ENCODE data around the gene INPP5A. TPM values are rescaled to one million over a fixed set of nuclear protein-coding genes. Genes with fewer than 3 reads are reported as not detected.
"Not testable (repeated sequence)": the region's sequence is repeated elsewhere in the genome, so short reads cannot be mapped to it uniquely, and the experiment has no call there.

The INPP5A gene
- total RNA-seq, 2 experiments from 2014 or later: 4.8 to 4.9 TPM

DNA sequence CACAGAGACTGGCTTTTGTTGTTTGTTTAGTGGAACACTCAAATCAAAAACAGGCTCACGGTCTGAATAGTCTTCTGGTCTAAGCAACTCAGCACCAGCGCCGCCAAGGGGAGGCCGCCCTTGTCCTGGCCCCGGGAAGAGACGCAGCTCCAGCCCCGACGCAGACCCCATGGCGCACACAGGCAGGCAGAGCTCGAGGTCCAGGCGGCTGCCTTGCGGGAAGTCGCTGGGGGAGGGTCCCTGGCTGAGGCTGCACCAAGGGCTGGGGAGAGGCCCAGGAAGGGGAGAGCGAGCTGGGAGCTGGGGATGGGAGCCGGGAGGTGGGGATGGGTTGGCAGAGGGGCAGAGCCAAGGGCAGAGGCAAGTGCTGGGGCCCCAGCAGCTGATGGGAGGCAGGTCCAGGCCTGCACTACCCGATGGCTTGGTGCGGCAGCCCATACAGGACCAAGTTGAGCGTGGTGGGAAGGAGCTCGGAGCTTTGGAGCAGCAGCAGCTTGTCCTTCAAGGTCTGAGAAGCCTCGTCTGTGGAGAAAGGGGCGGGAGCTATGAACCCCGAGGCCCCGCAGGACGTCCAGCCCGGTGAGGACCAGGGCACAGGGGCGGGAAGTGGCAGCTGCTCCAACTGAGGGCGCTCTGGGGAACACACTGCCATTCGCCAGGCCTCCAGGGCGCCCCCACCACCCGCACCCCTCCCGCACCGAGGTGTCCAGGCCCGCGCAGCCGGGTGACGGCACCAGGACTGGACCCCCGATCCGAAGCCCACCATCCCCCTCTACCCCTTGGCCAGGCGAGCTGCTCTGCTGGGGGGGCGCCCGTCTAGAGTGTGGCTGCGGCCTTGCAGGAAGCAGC lies 271.0 kb downstream of the INPP5A start:
- POLR2A ChIA-PET: no interaction called here
- CTCF ChIA-PET: interaction anchor here (0.7 kb wide), 1 partner anchor 154 kb away, joined by 3 read pairs; no protein-coding TSS in a partner anchor

DNA sequence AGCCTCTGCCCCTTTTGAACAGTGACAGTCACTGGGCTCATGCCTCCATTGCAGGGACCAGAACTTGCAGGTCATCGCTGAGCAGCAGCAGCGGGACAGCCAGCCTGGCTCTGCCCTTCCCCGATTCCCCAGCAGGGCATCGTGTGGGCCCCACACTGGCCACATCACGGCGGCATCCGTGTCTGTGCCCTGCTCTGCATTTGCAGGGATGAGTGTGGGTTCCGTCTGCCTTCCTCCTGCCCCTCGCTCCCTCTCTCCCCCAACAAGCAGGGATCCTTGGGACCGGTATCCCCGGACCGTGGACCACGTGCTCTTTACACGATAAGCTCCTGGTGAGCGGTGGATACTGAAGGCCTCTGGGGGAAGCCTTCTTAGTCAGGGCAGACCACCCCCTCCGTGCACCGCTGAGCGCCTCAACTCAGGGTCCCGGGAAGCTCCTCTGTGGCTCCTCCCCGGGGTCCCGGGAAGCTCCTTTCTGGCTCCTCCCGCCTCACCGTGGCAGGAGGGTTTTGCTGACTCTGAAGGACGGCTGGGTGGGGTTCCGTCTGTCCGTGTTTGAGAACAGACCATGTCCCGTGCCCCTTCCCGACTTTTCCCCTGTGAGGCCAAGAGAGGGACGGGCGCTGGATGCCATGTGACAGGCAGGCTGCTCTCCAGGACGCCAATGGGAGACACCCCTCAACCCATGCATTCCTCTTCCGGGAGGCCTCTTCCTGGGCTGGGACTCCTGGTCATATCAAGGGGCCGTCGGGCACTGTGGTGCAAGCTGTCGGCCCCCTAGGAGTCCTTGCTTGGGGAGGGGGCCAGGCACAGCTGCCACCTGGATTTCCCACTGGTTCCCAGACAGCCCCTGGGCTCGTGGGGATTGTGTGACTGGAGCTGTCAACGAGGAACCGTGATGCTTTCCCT lies 271.9 kb downstream of the INPP5A start:
- POLR2A ChIA-PET: no interaction called here
- CTCF ChIA-PET: no interaction called here

DNA sequence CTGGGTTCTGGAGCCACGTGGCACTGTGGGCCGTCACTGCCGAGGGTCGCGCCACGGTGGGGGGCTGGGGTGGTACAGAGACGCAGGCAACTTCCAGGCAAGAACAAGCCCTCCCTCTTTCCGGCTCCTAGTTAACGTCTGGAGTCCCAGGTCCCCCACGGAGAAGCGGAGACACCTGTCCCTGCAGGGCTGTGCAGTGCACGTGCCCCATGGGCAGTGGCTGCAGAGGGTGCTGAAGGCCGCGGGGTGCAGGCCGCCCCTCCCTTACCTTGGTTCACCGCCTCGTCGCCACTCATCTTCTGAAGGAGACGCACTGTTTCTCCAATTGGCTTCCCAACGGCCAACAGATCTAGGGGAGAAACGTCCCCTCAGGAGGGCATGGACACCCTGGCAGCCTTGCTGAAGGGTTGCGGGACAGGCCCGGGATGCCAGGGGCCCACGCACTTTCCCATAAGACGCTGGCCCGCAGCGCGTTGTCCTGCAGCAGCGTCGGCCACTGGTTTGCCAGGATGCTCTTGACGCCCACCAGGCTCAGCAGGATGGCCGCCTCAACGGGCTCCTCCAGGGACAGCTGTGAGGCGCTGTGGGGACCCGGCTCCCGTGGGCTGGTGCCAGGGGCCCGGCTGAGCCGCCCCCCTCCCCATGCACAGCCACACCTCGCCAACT lies 272.7 kb downstream of the INPP5A start:
- POLR2A ChIA-PET: no interaction called here

DNA sequence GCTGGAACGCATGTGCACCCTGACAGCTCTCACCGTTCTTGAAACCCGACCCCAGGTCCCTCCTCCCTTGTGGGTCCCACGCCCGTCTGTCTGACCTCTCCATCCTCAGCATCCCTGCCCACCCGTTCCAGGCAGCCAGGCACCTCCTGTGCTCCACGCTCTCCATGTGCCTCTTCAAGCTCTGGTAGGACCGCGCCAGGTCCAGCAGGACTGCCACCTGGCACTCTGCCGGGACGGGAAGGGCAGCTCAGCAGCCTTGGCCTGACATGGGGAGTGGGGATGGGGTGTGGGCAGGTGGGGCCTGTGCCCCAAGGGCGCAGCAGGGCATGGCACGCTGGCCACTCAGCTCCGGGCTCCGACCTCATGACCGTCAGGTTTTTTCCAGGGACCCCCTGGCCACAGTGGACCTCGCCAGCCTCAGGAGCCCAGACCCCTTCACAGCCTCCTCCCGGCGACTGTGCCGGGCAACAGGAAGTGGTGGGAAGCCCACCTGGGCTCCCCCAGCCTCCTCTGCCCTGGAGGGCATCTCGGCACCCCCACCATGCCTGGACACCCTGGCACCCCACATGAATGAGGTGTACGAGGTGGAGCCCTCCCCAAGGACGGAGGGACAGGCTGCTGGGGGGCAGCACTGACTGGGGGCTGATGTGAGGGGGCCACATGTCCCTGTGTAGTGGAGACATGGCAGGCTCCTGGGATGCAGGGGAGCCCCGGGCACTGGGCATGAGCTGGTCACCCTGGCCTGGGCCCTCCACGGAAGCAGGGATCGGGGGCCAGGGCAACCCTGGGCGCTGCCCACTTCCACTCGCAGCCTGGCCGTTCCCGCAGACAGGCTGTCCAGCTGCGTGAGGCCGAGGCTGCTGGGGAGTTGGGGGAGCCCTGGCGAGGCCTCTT lies 273.5 kb downstream of the INPP5A start:
- POLR2A ChIA-PET: no interaction called here
- CTCF ChIA-PET: no interaction called here

More for the DNA sequence above, 272.7 kb downstream of the INPP5A start:
- CTCF ChIA-PET: no interaction called here

DNA sequence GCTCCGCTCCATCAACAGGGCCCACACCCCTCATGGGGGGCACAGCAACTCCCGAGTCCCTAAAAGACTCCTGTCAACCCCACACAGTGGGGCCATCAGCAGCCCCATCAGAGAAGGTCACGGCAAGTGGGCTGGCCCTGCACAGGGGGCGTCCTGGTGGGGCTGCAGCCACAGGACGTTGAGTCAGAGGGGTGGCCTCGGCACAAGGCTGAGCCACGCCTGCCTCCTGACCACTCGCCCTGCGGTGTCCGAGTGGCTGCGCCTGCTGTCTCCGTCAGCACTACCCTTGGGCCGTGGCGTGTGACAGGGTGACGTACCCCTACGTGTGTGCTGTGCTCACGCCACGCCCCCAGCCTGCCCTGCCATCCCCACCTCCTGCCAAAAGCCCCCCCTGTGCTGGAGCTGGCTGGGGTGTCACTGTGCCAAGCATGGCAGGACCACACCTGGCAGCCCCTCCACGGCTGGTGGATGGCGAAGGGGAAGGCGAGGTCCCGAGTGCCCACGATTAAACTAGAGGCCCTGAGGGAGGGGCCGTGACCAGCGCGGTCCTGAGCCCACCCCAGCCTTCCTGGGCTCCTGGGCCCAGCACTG lies 274.4 kb downstream of the INPP5A start:
- POLR2A ChIA-PET: no interaction called here

DNA sequence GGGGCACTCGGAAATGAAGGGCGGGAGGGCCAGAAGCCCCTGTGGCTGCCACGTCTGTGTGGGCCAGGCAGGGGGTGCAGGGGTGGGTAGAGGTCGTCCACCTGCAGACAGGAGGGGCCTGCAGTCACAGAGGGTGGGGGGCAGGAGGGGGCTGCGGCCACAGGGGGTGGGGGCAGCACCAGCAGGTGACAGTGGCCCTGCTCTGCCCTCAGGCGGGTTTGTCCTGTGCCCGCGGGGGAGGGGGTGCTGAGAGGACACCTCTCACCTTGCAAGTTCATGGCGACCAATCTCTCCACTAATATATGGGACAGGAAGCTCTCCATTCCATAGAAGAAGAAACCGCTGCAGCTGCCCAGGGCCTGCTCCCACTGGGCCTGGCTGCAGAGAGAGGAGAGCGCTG lies 274.9 kb downstream of the INPP5A start:
- ChIA-PET POLR2A (no interaction called here), CTCF (no interaction called here)

More for the DNA sequence above, 274.4 kb downstream of the INPP5A start:
- CTCF ChIA-PET: no interaction called here

DNA sequence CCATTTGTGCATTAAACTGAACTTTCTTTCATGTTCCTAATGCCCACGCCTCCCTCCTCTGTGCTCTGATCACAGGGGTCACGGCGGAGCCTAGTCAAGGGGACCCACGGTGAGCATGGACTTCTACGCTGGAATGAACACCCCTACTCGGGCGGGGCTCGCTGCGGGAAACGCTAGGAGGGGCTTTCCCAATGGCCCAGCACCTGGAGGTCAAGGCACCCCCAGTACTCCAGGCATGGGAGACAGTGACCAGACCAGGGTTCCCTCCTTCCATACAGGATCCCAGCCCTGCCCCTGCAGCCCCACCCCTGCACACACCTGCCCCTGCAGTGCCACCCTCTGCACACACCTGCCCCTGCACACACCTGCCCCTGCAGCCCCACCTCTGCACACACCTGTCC lies 275.4 kb downstream of the INPP5A start:
- CTCF ChIA-PET: no interaction called here
- POLR2A ChIA-PET: no interaction called here

DNA sequence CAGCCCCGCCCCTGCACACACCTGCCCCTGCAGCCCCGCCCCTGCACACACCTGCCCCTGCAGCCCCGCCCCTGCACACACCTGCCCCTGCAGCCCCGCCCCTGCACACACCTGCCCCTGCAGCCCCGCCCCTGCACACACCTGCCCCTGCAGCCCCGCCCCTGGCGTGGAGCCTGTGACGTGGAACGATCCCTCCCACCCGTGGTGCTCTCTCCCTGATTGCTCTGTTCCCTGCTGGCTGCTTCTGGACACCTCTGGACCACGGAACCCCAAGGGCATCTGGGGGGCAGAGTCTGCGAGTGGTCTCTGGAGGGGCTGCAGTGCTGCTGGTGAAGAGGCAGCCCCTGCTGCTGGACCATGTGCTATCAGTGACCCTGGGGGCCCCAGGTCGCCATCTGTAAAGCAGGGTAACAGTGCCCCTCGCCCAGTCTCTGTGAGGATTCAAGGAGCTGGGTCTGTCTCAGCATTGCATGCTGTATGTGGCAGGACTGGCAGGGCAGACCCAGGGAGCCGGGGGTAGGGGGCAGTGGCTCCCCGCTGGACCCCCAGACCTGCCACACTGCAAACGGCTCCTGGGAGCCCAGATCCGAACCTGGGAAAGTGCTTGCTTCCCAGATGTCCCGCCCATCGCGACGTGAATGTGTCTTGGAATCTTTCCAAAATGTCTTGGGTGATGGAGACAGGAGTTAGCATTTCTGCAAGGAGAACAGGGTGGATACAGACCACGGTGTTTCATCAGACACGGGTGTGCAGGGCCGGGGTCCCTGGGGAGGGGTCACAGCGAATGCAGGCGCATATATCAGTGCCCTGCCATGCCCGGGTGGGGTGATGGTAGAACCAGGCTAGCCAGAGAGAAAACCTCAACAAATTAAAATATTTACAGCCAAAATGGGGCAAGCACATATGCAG lies 276.2 kb downstream of the INPP5A start:
- POLR2A ChIA-PET: no interaction called here

DNA sequence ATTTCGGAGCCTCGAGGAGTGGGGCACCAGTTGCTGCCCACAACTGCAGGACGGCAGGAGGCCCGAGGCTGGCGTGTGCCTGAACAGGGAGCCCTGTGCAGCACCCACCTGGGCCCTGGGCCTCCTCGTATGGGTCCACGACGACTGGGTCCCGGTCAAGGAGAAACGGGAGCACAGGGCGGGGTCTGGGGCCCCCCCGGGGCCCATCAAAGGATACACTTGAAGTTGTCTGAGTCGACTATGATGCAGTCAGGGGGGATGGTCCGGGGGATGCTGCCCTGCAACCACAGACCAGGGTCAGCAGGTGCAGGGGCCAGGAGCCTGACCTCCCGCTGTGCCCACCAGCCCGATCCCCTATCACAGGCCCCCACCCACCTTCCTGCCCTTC lies 276.9 kb downstream of the INPP5A start:
- ChIA-PET POLR2A (no interaction called here), CTCF (no interaction called here)

More for the DNA sequence above, 276.2 kb downstream of the INPP5A start:
- CTCF ChIA-PET: no interaction called here

DNA sequence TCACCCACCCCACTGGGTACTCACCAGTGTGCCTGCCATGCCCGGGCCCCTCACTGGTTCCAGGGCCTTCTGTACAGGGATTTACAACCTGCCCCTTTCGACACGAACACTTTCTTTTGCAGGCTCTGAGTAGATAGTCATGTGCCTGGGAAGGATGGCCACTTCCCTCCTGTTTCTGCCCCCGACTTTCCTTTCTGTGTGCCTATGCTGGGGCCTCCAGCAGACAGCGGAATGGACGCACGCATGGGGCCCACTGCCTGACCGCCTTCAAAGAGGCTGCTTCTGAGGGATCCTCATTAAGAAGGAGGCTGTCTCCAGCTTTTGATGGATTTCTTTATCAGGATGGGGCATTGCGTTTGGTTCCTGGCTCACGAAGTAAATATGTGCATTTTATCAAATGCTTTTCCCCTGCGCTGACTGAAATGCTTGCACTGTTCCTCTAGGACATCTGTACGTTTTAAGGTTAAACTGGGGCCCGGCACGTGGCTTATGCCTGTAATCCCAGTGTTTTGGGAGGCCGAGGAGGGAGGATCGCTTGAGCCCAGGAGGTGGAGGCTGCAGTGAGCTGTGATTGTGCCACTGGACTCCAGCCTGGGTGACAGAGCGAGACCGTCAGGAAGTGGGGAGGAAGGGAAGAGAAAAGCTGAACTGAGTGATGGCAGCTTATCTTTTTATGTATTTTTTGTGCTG lies 277.7 kb downstream of the INPP5A start:
- POLR2A ChIA-PET: no interaction called here
- CTCF ChIA-PET: no interaction called here

DNA sequence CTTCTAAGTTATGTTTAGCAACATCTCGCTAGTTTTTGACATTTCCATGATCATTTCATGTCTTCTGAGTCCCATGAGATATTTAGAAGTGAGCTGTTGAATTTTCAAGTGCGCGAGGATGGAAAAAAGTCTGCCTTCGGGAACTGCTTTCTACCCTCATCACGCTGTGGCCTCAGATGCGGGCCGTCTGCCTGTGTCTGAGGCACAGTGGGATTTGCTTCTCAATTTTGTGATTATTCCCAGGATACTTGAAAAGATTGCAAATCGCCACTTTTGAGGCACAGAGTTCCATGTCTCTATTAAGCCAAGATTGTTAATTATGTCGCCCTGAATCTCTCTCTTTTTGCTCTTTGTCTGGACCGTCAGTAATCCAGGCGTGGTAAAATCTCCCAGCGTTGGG lies 279.1 kb downstream of the INPP5A start:
- ChIA-PET CTCF (no interaction called here), POLR2A (no interaction called here)

DNA sequence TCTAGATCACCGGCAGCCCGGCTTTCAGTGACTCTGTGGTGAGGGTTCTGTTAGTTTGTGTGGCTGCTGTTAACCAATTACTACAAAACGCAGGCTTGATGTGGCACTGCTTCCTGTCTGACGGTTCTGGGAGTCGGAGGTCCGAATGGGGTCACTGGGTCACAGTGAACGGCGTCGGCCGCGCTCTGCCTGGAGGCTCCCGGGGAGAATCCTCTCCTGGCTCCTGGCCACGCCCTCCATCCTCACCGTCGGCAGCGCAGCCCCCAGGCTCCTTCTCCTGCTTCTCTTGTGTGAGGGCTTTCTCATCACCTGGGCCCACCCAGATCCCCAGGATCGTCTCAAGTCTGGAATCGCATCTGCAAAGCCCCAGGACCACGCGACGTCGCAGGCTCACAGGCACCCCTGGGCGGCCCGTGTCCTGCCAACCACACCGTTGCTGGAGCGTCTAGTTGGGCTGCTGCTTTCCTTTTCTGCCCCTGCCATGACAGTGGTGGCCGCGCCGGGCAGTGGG lies 280.2 kb downstream of the INPP5A start:
- ChIA-PET POLR2A (no interaction called here), CTCF (no interaction called here)

DNA sequence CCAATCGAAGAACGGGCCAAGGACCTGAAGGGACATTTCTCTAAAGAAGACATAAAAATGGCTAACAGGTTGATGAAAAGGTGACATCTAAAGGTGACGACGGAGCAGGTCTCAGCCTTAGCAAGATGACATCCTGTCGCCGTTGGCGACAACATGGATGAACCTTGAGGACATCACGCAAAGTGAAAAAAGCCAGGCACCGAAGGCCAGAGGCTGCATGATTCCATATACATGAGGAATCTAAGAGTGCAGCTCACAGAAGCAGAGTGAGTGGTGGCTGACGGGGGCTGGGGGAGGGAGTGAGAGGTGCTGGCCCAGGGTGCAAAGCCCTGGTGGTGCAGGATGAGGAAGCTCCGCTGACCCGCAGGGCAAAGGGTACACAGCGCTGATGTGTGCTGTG lies 282.5 kb downstream of the INPP5A start:
- POLR2A ChIA-PET: no interaction called here
- CTCF ChIA-PET: no interaction called here

DNA sequence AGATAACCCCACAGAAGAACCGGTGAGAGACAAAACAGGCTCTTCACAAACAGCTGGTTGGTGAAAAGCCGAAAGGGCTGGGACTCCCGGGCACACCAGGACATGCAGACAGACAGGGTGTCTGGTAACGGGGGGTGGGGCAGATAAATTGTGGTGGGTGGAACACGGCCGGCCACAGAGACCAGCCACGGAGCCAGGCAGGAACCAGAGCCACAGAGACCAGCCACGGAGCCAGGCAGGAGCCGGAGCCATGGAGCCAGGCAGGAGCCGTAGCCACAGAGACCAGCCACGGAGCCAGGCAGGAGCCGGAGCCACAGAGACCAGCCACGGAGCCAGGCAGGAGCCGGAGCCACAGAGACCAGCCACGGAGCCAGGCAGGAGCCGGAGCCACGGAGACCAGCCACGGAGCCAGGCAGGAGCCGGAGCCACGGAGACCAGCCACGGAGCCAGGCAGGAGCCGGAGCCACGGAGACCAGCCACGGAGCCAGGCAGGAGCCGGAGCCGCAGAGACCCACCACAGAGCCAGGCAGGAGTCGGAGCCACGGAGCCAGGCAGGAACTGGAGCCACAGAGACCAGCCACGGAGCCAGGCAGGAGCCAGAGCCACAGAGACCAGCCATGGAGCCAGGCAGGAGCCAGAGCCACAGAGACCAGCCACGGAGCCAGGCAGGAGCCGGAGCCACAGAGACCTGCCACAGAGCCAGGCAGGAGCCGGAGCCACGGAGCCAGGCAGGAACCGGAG lies 288.4 kb downstream of the INPP5A start:
- POLR2A ChIA-PET, CTCF ChIA-PET: not testable (repeated sequence)

DNA sequence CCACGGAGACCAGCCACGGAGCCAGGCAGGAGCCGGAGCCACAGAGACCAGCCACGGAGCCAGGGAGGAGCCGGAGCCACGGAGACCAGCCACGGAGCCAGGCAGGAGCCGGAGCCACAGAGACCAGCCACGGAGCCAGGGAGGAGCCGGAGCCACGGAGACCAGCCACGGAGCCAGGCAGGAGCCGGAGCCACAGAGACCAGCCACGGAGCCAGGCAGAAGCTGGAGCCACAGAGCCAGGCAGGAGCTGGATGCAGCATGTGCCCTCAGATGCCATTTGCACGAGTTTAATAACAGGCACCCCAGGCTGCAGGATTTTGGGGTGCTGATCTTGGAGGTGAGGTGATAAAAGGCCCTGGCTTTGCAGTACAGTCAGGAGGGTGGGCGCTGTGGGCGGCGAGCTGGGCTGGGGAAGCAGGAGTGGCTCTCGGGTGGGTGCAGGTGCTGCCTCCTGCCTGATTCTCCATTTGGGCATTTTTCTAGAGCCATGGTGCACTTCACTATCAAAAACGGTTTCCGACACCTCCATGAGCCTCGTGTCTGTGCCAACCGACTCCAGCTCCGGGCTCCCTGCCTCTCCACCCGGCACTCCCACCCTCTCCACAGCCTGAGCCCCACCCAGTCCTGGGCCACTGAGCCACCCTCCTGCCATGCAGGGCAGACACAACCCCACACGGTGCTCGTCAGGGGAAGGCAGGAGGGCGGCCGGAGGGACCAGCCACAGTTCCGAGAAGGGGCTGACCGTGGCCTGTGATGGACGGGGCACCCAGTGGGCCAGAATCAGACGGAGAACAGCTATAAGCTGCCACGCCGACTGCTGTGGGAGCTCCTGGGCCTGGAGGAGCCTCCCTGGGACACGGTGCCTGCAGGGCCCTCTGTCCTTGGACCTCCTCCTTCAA lies 289.2 kb downstream of the INPP5A start:
- ChIA-PET POLR2A (no interaction called here), CTCF (no interaction called here)

DNA sequence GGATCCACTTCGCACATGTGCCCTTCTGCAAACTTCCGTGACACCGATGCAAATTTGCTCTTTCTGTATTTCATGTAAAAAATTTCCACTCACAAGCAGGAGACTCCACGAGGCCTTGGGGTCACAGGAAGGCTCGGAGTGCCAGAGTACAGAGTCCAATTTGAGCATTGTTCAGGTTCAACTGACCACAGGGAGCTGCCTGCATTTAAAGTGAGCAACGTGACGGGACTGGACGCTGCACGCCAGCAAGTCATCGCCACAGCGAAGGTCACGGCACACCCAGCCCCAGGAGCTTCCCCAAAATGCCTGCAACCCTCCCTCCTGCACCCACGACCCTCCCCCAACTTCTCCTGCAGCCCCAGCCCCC lies 289.8 kb downstream of the INPP5A start:
- POLR2A ChIA-PET: no interaction called here
- CTCF ChIA-PET: no interaction called here

All from activated CD8-positive, alpha-beta memory T cell treated with anti-CD3 and anti-CD28 coated beads for 36 hours (primary cell).